Kidney epithelial cell (primary cell): ENCODE measurements around the gene FBRSL1. TPM values are rescaled to one million over a fixed set of nuclear protein-coding genes. Genes with fewer than 3 reads are reported as not detected.

ENCODE experiments used
- DNase-seq: peaks from one replicate; pipeline ENCODE4 v3.0.0-alpha.2; 2010; ENCODE audit warnings: low read depth
- H3K27me3 ChIP-seq: 2 replicates; pipeline ENCODE4 v1.6.0; 2011; ENCODE audit warnings: low read length; ENCODE audit not compliant: control insufficient read depth, insufficient read depth
- H3K36me3 ChIP-seq: 2 replicates; pipeline ENCODE4 v1.5.1; 2011; ENCODE audit warnings: low read length; ENCODE audit not compliant: control insufficient read depth, insufficient read depth
- H3K4me3 ChIP-seq: 2 replicates; pipeline ENCODE4 v1.5.1; 2011; ENCODE audit warnings: low read depth, mild to moderate bottlenecking, control low read depth, low read length
- total RNA-seq: library from RNA; depleted of rRNA; stranded (reverse); fragments of >200 nt; gene quantifications from 2 replicates; pipeline ENCODE4 v1.2.3, GENCODE V29; 2015
- TF ChIP-seq, protein P1 (sequence below): IDR thresholded peaks from 2 replicates; pipeline ENCODE4 v1.5.1; 2011; ENCODE audit warnings: mild to moderate bottlenecking, moderate library complexity, low read length, control low read depth, inconsistent platforms; ENCODE audit not compliant: insufficient read depth, poor library complexity, severe bottlenecking

Gene FBRSL1
- total RNA-seq, 1 donor from 2014 or later, result 22.9 TPM

DNA sequence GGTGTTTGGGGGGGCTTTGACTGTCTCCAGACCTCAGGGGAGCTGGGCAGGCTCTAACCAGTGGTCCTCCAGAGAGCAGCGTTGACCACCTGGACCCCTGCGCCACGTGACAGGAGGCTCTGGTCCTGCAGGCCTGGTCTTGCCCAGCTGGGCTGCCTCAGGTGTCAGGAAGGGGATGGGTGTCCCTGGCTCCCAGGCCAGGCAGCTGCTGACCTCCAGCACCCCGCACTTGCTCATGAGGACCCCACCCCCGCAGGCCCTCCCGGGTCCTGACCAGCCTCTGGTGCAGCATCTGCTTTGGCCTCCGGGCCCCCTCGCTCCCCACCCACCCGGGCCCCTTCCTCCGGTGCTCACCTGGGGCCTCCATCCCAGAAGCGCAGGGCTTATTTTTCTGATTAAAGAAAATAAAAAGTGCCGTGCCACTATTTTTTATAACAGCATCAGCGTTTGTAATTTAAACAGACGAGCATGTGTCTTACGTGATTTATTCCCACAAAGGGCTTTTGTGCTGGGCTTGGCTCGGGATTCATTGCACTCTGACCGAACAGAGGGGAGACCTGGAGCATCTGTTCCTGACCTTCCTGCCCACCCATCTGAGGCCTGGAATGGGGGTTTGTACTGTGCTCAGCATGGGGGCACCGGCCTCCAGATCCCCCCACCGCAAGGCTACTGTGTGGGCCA lies 21.7 kb downstream of the FBRSL1 start:
- H3K4me3 ChIP-seq, result no peak overlapping the region
- no peaks in the 10 kb centered on the region for H3K27me3 ChIP-seq
- DNase-seq, result no peak
- TF ChIP-seq, protein P1, sequence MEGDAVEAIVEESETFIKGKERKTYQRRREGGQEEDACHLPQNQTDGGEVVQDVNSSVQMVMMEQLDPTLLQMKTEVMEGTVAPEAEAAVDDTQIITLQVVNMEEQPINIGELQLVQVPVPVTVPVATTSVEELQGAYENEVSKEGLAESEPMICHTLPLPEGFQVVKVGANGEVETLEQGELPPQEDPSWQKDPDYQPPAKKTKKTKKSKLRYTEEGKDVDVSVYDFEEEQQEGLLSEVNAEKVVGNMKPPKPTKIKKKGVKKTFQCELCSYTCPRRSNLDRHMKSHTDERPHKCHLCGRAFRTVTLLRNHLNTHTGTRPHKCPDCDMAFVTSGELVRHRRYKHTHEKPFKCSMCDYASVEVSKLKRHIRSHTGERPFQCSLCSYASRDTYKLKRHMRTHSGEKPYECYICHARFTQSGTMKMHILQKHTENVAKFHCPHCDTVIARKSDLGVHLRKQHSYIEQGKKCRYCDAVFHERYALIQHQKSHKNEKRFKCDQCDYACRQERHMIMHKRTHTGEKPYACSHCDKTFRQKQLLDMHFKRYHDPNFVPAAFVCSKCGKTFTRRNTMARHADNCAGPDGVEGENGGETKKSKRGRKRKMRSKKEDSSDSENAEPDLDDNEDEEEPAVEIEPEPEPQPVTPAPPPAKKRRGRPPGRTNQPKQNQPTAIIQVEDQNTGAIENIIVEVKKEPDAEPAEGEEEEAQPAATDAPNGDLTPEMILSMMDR, result no peak
- no peaks in the 10 kb centered on the region for H3K36me3 ChIP-seq

DNA sequence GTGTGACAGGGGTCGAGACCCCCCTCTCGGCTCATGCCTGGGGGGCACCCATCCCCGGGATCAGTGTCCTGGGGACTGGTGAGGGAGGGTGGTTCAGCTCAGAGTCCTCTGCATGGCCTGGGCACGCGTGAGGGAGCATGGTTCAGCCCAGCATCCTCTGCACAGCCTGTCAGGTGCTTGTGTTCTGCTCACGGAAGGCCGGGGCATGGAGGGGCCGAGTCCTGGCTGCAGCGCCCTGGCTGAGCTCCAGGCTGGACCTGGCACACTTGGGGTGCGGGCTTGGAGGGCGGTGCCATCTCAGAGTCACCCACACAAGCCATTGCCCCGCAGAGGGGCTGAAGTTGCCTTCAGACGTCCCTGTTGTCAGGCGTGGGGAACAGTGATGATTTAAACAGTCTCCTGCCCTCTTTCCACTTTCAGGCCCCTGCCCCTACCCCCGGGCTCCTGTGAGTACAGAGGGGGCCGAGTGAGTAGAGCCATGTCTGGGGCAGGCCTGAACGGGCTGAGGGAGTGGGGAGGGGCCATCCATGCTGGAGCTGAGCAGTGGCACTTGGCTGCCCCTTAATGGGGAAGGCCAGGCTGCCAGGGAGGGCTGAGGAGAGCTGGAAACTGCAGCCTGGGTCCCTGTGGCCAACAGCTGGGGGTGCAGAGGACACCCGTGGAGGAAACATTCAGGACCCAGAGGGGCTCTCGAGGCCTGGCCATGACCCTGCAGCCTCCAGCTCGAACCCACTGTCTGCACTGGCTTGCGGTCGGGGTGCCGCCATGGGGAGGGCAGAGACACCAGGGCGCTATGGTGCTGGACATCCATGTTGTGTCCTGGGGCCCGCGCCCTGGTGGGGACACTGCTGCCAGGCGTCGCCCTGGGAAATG lies 22.5 kb downstream of the FBRSL1 start:
- TF ChIP-seq, protein P1, result no peak
- Histone ChIP-seq H3K36me3 (no peaks in the 10 kb centered on the region), H3K4me3 (no peak overlapping the region), H3K27me3 (no peaks in the 10 kb centered on the region)
- DNase-seq, result no peak

DNA sequence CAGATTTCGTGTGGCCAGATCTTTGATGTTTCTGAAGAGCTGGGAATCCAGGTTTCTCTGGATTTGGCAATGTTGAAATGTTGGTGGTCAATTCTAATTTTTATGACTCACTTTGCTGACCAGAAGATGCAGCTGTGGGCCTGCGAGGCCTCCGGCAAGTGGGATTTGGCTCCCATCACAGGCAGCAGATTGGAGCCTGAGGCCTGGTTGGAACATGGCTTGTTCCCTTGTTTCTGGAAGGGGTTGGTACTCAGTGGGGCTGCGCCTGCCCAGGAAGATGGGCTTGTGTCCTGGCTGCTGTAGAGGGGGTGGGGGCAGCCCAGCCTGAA lies 23.1 kb downstream of the FBRSL1 start:
- no peak for DNase-seq
- no peak overlapping the region for H3K4me3 ChIP-seq
- TF ChIP-seq, protein P1, result no peak

DNA sequence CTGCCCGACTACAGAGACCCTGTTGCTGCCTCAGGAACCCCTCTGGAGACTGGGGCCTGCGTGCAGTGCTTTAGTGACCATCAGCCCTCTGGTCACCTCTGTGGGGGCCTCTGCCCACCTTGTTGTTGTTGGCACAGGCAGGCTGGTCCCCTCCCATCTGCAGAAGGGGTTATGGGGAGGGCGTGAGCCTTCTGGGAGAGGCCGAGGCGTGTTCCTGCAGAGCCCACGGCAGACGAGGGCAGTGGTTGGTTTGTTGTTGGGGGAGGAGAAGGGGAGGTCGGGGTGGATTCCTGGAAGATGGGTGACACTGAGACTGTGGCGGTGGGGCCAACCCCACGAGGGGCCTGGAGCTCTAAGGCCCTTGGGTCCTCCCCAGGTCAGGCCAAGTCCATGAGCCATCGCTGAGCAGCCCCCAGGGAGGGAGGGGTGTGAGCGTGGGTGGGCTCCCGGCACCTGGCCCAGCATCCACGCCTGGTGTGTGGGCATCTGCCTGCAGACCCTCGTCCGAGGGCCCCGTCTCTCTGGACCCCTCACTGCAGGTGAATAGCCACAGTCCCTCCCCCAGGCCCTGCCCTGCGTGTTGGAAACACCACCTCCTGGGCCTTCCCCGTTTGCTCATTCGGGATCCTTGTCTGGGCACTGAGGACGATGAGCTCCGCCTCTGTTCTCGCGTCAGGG lies 23.6 kb downstream of the FBRSL1 start:
- DNase-seq, result no peak
- TF ChIP-seq, protein P1, result no peak
- no peaks in the 10 kb centered on the region for H3K27me3 ChIP-seq
- H3K36me3 ChIP-seq, result no peaks in the 10 kb centered on the region
- no peak overlapping the region for H3K4me3 ChIP-seq

More for the DNA sequence above, 23.1 kb downstream of the FBRSL1 start:
- Histone ChIP-seq H3K27me3 (no peaks in the 10 kb centered on the region), H3K36me3 (no peaks in the 10 kb centered on the region)

DNA sequence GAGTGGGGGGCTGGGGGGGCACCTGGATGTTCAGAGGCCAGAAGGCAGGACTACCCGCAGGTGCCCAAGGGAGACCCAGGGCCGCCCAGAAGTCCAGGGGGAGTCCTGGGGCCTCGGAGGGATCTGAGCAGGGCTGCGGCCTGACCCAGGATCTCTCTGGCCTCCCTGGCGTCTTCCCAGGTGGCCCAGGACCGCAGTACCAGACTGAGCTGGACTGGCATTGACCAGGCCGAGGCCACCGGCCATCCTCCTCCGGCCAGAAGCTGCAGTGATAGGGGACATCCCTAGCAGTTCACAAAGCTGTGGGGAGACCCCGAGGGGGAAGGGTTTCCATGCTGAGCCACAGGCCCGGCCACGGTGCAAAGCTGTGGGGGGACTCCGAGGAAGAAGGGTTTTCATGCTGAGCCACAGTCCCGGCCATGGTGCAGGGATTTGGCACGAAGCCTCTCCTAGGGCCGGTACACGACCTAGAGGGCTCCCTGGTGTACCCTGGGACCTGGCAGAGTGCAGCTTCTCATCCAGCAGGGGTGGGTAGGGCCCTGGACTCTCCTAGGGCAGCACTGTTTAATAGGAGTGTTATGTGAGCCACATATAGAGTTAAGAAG lies 24.4 kb downstream of the FBRSL1 start:
- no peaks in the 10 kb centered on the region for H3K36me3 ChIP-seq
- no peaks in the 10 kb centered on the region for H3K27me3 ChIP-seq
- TF ChIP-seq, protein P1, result no peak
- no peak overlapping the region for H3K4me3 ChIP-seq
- no peak for DNase-seq
